Caco-2 (cell line): Measurements from ENCODE around the gene EXD3. TPM values are rescaled to one million over a fixed set of nuclear protein-coding genes. Genes with fewer than 3 reads are reported as not detected.

ENCODE experiments used
- BruUV-seq: library from RNA; stranded (reverse); fragments of 400-500 nt; replicated peaks from 2 replicates; lab custom pipeline; 2021; lab: Mats Ljungman, UMichigan
- CTCF ChIA-PET: fragments of 300-600 bp; sonication (Branson Sonifier 250); formaldehyde crosslinking; loops from one replicate; lab custom pipeline; 2022; ENCODE audit warnings: antibody characterized with exemption; lab: Charles Lee
- POLR2A ChIA-PET: fragments of 300-600 bp; sonication (Branson Sonifier 250); formaldehyde crosslinking; loops from one replicate; lab custom pipeline; 2022; ENCODE audit warnings: antibody characterized with exemption; lab: Charles Lee
- DNase-seq, 2 experiments: peaks; one replicate each; pipeline versions ENCODE4 v3.0.0 to v3.0.0-alpha.2; 2020 to 2022
- H3K27me3 ChIP-seq: replicated peaks from 2 replicates; pipeline ENCODE4 v1.6.0; 2011; ENCODE audit warnings: low read length; ENCODE audit not compliant: control insufficient read depth, insufficient read depth
- H3K36me3 ChIP-seq: 2 replicates; pipeline ENCODE4 v1.5.1; 2011; ENCODE audit warnings: low read length; ENCODE audit not compliant: control insufficient read depth, insufficient read depth
- H3K4me1 ChIP-seq: fragments of 250-450 bp; sonication (Bioruptor Pico); 2 replicates; pipeline ENCODE4 v1.5.1; 2020; ENCODE audit warnings: mild to moderate bottlenecking
- H3K4me3 ChIP-seq: 2 replicates; pipeline ENCODE4 v1.5.1; 2011; ENCODE audit warnings: low read depth, mild to moderate bottlenecking, control low read depth, low read length
- H3K9me3 ChIP-seq: fragments of 250-450 bp; sonication (Bioruptor Pico); 2 replicates; pipeline ENCODE4 v1.5.1; 2020; ENCODE audit warnings: mild to moderate bottlenecking, moderate library complexity
- H3K27ac Mint-ChIP-seq: one replicate; pipeline ENCODE4 v1.8.0; 2022; ENCODE audit warnings: mixed read lengths; ENCODE audit not compliant: unreplicated experiment
- H3K27me3 Mint-ChIP-seq: one replicate; pipeline ENCODE4 v1.8.0; 2022; ENCODE audit warnings: mixed read lengths; ENCODE audit not compliant: insufficient read depth, unreplicated experiment
- H3K36me3 Mint-ChIP-seq: one replicate; pipeline ENCODE4 v1.8.0; 2022; ENCODE audit warnings: mild to moderate bottlenecking, mixed read lengths; ENCODE audit not compliant: insufficient read depth, unreplicated experiment
- H3K4me1 Mint-ChIP-seq: one replicate; pipeline ENCODE4 v1.8.0; 2022; ENCODE audit warnings: low read depth, mixed read lengths; ENCODE audit not compliant: unreplicated experiment
- H3K4me3 Mint-ChIP-seq: one replicate; pipeline ENCODE4 v1.8.0; 2022; ENCODE audit warnings: mild to moderate bottlenecking, moderate library complexity, mixed read lengths; ENCODE audit not compliant: unreplicated experiment
- H3K9me3 Mint-ChIP-seq: one replicate; pipeline ENCODE4 v1.8.0; 2022; ENCODE audit warnings: mixed read lengths; ENCODE audit not compliant: unreplicated experiment
- CTCF ChIP-seq, 2 experiments: fragments of 200-600 bp in 1 of 2; IDR thresholded peaks; 1 replicate in 1 of 2; 2 replicates in 1 of 2; pipeline versions ENCODE4 v1.5.1 to v1.8.0; 2011 to 2022; ENCODE audit warnings: antibody characterized with exemption in 1 of 2, control low read depth in 1 of 2, inconsistent platforms in 1 of 2, low read depth in 1 of 2, low read length in 1 of 2, mild to moderate bottlenecking in 1 of 2, moderate library complexity in 1 of 2; ENCODE audit not compliant: insufficient read depth in 1 of 2, severe bottlenecking in 1 of 2, unreplicated experiment in 1 of 2
- intact Hi-C: fragments of 100-400 bp; cut with micrococcal nuclease; formaldehyde crosslinking; loops from one replicate; pipeline ENCODE4 v1.10.0; 2022; ENCODE audit not compliant: unreplicated experiment
- total RNA-seq: library from RNA; stranded (reverse); gene quantifications from 2 replicates; pipeline ENCODE4 v1.2.3, GENCODE V29; 2022

The EXD3 gene
- total RNA-seq, 1 experiment from 2014 or later = 10.9 TPM

- Histone ChIP-seq H3K27me3 (no peaks in the 10 kb centered on the region), H3K4me3 (no peak overlapping the region), H3K9me3 (no peaks in the 10 kb centered on the region), H3K4me1 (no peaks in the 10 kb centered on the region), H3K36me3 (no peaks in the 10 kb centered on the region)
- intact Hi-C loops = no loop called here
- CTCF ChIA-PET = no interaction called here
- BruUV-seq = no TSS peak
- Mint-ChIP-seq H3K9me3 (no peaks in the 10 kb centered on the region), H3K27me3 (no peaks in the 10 kb centered on the region), H3K36me3 (peaks cover 5% of the 10 kb centered on the region), H3K4me3 (no peak overlapping the region), H3K27ac (no peak overlapping the region), H3K4me1 (no peaks in the 10 kb centered on the region)
- POLR2A ChIA-PET = no interaction called here
- no peak for DNase-seq
- TF ChIP-seq CTCF (IDR thresholded peaks at IDR 0.05; ENCODE audit: insufficient read depth in 1 of 2, low read depth in 1 of 2, low read length in 1 of 2, severe bottlenecking in 1 of 2, unreplicated experiment in 1 of 2) = no peak
Observed at GRCh38 chr9:137389428-137389746, 33.6 kb downstream of the EXD3 start.

DNA sequence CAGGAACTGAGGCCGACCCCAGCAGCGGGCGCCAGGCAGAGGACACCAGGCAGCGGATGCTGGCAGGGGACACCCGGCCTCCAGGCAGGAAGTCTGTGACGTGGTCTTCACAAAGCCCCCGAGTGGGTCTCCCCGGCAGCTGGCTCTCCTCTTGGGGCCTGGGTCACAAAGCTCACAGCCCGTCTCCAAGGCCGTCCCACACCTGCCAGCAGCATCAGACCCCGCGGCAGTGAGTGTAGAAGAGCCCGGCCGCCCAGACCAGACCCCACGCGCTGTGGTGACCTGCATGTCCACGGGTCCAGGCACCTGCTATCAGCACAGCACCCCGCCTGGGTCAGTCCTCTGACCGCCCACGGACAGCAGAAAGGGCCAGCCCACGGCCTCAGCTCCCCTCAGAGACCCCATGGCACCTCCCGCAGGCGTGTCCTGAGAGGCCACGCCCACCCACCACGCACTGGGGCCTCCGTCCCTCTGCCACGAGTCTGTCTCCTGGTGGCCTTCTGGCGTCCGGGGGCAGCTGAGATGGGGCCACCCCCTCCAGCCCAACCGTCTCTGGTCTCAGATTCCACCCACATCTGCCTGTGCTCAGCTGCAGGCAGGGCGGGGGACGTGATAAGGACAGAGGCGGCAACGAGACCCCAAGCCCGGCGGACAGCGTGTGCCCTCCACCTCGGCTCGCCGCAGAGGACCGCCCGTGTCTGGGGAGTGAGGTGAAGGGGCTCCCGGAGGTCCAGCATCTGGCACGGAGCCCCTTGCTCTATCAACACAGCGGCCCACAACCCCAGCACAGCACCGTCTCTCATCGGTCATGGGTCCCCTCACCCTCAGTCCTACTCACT, 34.2 kb downstream of the EXD3 start:
- BruUV-seq = no TSS peak
- no peaks in the 10 kb centered on the region for H3K4me1 ChIP-seq
- CTCF ChIA-PET = interaction anchor here (0.5 kb wide), 1 partner anchor 57 kb away, joined by 4 read pairs; no protein-coding TSS in a partner anchor
- POLR2A ChIA-PET = no interaction called here
- no peak overlapping the region for H3K27ac Mint-ChIP-seq
- H3K36me3 Mint-ChIP-seq = peaks cover 5% of the 10 kb centered on the region
- no peaks in the 10 kb centered on the region for H3K27me3 Mint-ChIP-seq
- H3K9me3 Mint-ChIP-seq = no peaks in the 10 kb centered on the region
- no peak for DNase-seq
- H3K36me3 ChIP-seq = no peaks in the 10 kb centered on the region
- no peaks in the 10 kb centered on the region for H3K27me3 ChIP-seq
- H3K4me3 Mint-ChIP-seq = no peak overlapping the region
- H3K9me3 ChIP-seq = no peaks in the 10 kb centered on the region
- intact Hi-C loops = no loop called here
- no peak overlapping the region for H3K4me3 ChIP-seq
- H3K4me1 Mint-ChIP-seq = no peaks in the 10 kb centered on the region
- no peak for TF ChIP-seq CTCF (IDR thresholded peaks at IDR 0.05; ENCODE audit: insufficient read depth in 1 of 2, low read depth in 1 of 2, low read length in 1 of 2, severe bottlenecking in 1 of 2, unreplicated experiment in 1 of 2)

DNA sequence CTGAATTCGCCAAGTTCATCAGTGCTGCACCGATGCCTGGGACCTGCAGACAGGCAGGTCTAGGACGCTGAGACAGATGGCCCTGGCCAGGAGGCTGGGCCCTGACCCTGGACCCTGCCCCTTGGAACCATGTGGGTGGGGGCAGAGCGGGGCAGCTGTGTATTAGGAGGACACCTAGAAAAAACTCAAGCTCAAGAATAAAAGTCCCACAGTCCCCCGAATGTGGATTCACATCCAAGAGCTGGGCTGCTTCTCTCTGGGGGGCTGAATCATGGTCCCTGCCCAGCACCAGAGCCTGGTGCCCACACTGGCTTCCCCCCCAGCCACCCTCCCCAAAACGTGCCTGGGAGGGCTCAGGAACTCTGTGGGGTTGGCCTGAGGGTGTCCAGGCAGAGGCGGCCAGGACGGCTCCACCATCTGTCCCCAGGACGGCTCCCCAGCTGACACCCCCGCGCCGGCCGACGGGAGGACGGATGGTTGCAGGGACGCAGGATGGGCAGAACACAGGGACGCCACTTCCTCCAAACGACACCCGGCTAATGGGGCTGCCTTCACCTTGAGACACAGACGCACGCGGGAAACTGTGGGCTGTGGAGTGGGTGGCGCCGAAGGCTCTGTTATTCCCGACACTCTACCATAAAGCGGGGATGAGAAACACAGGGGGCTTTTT, 34.9 kb downstream of the EXD3 start:
- intact Hi-C loops = no loop called here
- Mint-ChIP-seq H3K4me3 (no peak overlapping the region), H3K27ac (no peak overlapping the region), H3K9me3 (no peaks in the 10 kb centered on the region), H3K4me1 (no peaks in the 10 kb centered on the region), H3K27me3 (no peaks in the 10 kb centered on the region), H3K36me3 (peaks cover 5% of the 10 kb centered on the region)
- H3K36me3 ChIP-seq = no peaks in the 10 kb centered on the region
- H3K4me3 ChIP-seq = no peak overlapping the region
- H3K27me3 ChIP-seq = no peaks in the 10 kb centered on the region
- no TSS peak for BruUV-seq
- H3K4me1 ChIP-seq = no peaks in the 10 kb centered on the region
- POLR2A ChIA-PET = no interaction called here
- TF ChIP-seq CTCF (IDR thresholded peaks at IDR 0.05; ENCODE audit: insufficient read depth in 1 of 2, low read depth in 1 of 2, low read length in 1 of 2, severe bottlenecking in 1 of 2, unreplicated experiment in 1 of 2) = no peak
- CTCF ChIA-PET = no interaction called here
- no peak for DNase-seq
- H3K9me3 ChIP-seq = no peaks in the 10 kb centered on the region
